Endothelial cell of umbilical vein (primary cell): Measurements from ENCODE around the gene CERS3. TPM values are rescaled to one million over a fixed set of nuclear protein-coding genes. Genes with fewer than 3 reads are reported as not detected.

Experiments used
- BruUV-seq: library from RNA; stranded (reverse); fragments of 400-500 nt; replicated peaks from 2 replicates; lab custom pipeline; 2021; lab: Mats Ljungman, UMichigan
- CTCF ChIA-PET: fragments of 300-600, 350-600 bp; sonication (Branson Sonifier 250); formaldehyde crosslinking; loops from one replicate; lab custom pipeline; 2021; ENCODE audit warnings: antibody characterized with exemption, inconsistent platforms; lab: Charles Lee
- POLR2A ChIA-PET: fragments of 300-600, 350-600 bp; sonication (Branson Sonifier 250); formaldehyde crosslinking; loops from one replicate; lab custom pipeline; 2021; ENCODE audit warnings: antibody characterized with exemption, inconsistent platforms; lab: Charles Lee
- DNase-seq: peaks from one replicate; pipeline ENCODE4 v3.0.0-alpha.2; 2011; ENCODE audit warnings: low read depth, low spot score
- FAIRE-seq: peaks from 2 replicates; lab custom pipeline; 2011; peaks lifted over from hg19 to GRCh38; lab: Jason Lieb, UNC
- H2AFZ ChIP-seq: 2 replicates; pipeline ENCODE4 v1.6.0; 2012; ENCODE audit warnings: low read depth, low read length, control low read depth, inconsistent platforms
- H3K27ac ChIP-seq: 2 replicates; pipeline ENCODE4 v1.5.1; 2011; ENCODE audit warnings: low read depth, mild to moderate bottlenecking, control low read depth, low read length, moderate library complexity; ENCODE audit not compliant: insufficient read depth
- H3K27me3 ChIP-seq, 2 experiments: 2 replicates each; pipeline versions ENCODE4 v1.6.0 to v1.6.1; 2011; ENCODE audit warnings: low read length in 2 of 2, mixed read lengths in 1 of 2; ENCODE audit not compliant: control insufficient read depth in 2 of 2, insufficient read depth in 2 of 2
- H3K36me3 ChIP-seq, 2 experiments: 2 replicates in 1 of 2; 3 replicates in 1 of 2; pipeline ENCODE4 v1.5.1; 2011; ENCODE audit warnings: low read length in 2 of 2, mild to moderate bottlenecking in 1 of 2, moderate library complexity in 1 of 2; ENCODE audit not compliant: control insufficient read depth in 2 of 2, insufficient read depth in 2 of 2; ENCODE audit errors: extremely low read depth in 1 of 2
- H3K4me1 ChIP-seq: 3 replicates; pipeline ENCODE4 v1.5.1; 2011; ENCODE audit warnings: mild to moderate bottlenecking, low read length; ENCODE audit not compliant: control insufficient read depth, insufficient read depth; ENCODE audit errors: extremely low read depth
- H3K4me2 ChIP-seq: 2 replicates; pipeline ENCODE4 v1.6.1; 2011; ENCODE audit warnings: low read length, control low read depth, mixed read lengths; ENCODE audit not compliant: insufficient read depth
- H3K4me3 ChIP-seq, 3 experiments: fragments of 200-600 bp in 1 of 3; sonication (generic), shearing (Covaris generic) in 1 of 3; replicated peaks in 1 of 3; 2 replicates each; pipeline ENCODE4 v1.5.1; 2011 to 2016; ENCODE audit warnings: control low read depth in 3 of 3, low read length in 3 of 3, mild to moderate bottlenecking in 2 of 3, inconsistent platforms in 1 of 3, low read depth in 1 of 3, moderate library complexity in 1 of 3; ENCODE audit not compliant: insufficient read depth in 1 of 3
- H3K79me2 ChIP-seq: 2 replicates; pipeline ENCODE4 v1.6.0; 2012; ENCODE audit warnings: low read length, inconsistent platforms; ENCODE audit not compliant: control insufficient read depth, insufficient read depth
- H3K9ac ChIP-seq: replicated peaks from 2 replicates; pipeline ENCODE3; 2011; ENCODE audit warnings: low read length, control low read depth; ENCODE audit not compliant: insufficient read depth; ENCODE audit errors: extremely low read depth
- H3K9me1 ChIP-seq: replicated peaks from 3 replicates; pipeline ENCODE4 v1.6.0; 2011; ENCODE audit warnings: mild to moderate bottlenecking, low read length; ENCODE audit not compliant: control insufficient read depth, insufficient read depth; ENCODE audit errors: extremely low read depth
- H3K9me3 ChIP-seq: replicated peaks from 2 replicates; pipeline ENCODE4 v1.5.1; 2012; ENCODE audit warnings: low read length, inconsistent platforms; ENCODE audit not compliant: control insufficient read depth, insufficient read depth
- H4K20me1 ChIP-seq: replicated peaks from 2 replicates; pipeline ENCODE3; 2011; ENCODE audit warnings: mild to moderate bottlenecking, low read length; ENCODE audit not compliant: control insufficient read depth, insufficient read depth; ENCODE audit errors: extremely low read depth
- EZH2 ChIP-seq: IDR thresholded peaks from 2 replicates; pipeline ENCODE4 v1.6.1; 2012; ENCODE audit warnings: borderline replicate concordance, low read depth, mild to moderate bottlenecking, moderate library complexity, low read length, inconsistent platforms; ENCODE audit not compliant: severe bottlenecking
- FOS ChIP-seq: IDR thresholded peaks from 2 replicates; pipeline ENCODE4 v1.6.1; 2011; ENCODE audit warnings: mild to moderate bottlenecking, low read length, moderate library complexity, borderline replicate concordance; ENCODE audit not compliant: insufficient read depth
- GATA2 ChIP-seq: IDR thresholded peaks from 2 replicates; pipeline ENCODE4 v1.7.0; 2011; ENCODE audit warnings: low read depth, mild to moderate bottlenecking, moderate library complexity, mixed read lengths, low read length; ENCODE audit not compliant: insufficient read length, insufficient read depth
- POLR2A ChIP-seq: IDR thresholded peaks from 2 replicates; pipeline ENCODE4 v1.6.1; 2012; ENCODE audit warnings: low read depth, mild to moderate bottlenecking, control low read depth, low read length
- POLR2AphosphoS5 ChIP-seq: IDR thresholded peaks from 2 replicates; pipeline ENCODE4 v1.6.1; 2012; ENCODE audit warnings: low read depth, mild to moderate bottlenecking, control low read depth, low read length, moderate library complexity; ENCODE audit not compliant: insufficient read depth
- dilution Hi-C: fragments of 300-500 bp; cut with MboI; formaldehyde crosslinking; loops from one replicate; pipeline ENCODE4 v1.15.0; 2019; ENCODE audit warnings: low sequenced_read_pairs; ENCODE audit not compliant: extremely low pct_ligation_motif_present
- intact Hi-C: fragments of 100-400 bp; cut with micrococcal nuclease; formaldehyde crosslinking; loops from one replicate; pipeline ENCODE4 v1.10.0; 2022
- polyA plus RNA-seq, 4 experiments: library from polyadenylated mRNA; depleted of rRNA in 3 of 4; stranded (reverse) in 3 of 4; unstranded in 1 of 4; fragments of >200 nt; gene quantifications; 2 replicates each; pipeline versions ENCODE4 v1.2.1 to v1.2.3, GENCODE V29; 2011 to 2012; ENCODE audit warnings: missing spikeins in 1 of 4
- total RNA-seq: library from RNA; stranded (reverse); gene quantifications from 2 replicates; pipeline ENCODE4 v1.2.3, GENCODE V29; 2021
- TF ChIP-seq, protein P1 (sequence below): IDR thresholded peaks from 2 replicates; pipeline ENCODE4 v1.6.1; 2011; ENCODE audit not compliant: insufficient read depth, insufficient read length
- TF ChIP-seq, protein P2 (sequence below), 2 donors: IDR thresholded peaks; 1 replicate in 1 of 2; 2 replicates in 1 of 2; pipeline ENCODE4 v1.5.1; 2011; ENCODE audit warnings: low read length in 2 of 2, mild to moderate bottlenecking in 2 of 2, moderate library complexity in 2 of 2, control low read depth in 1 of 2, inconsistent platforms in 1 of 2, low read depth in 1 of 2; ENCODE audit not compliant: insufficient read depth in 1 of 2; ENCODE audit errors: extremely low read depth in 1 of 2

CERS3 gene
- total and polyA plus RNA-seq, 2 donors (not counting 3 experiments of a cell fraction or from before 2014, with no cell fraction given) = not detected

DNA sequence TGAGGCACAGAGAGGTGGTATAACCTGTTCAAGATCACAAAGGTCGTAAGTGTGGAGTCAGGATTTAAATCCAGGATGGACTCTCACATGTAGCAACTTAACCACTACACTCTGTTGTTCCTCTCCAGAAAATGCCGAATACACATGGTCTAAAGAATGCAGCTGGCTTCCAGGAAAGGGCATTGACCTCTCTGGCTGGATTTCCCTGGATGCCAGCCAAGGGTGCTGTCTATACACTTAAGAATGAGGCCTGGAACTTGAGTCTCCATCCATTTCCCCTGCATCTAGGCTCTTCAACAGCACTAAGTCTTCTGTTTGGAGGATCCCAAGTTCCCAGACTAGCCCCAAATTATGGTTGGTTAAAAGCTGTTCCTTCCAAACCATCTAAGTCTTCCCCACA lies 60.5 kb downstream of the CERS3 start:
- no peaks in the 10 kb centered on the region for H3K9me1 ChIP-seq
- no peaks in the 10 kb centered on the region for H3K79me2 ChIP-seq
- no peak overlapping the region for H3K27ac ChIP-seq
- peaks cover 2% of the 10 kb centered on the region for H3K9me3 ChIP-seq
- no peaks in the 10 kb centered on the region for H3K36me3 ChIP-seq
- ChIA-PET POLR2A (no interaction called here), CTCF (no interaction called here)
- H3K27me3 ChIP-seq = no peaks in the 10 kb centered on the region
- no peak overlapping the region for H3K4me3 ChIP-seq
- no peaks in the 10 kb centered on the region for H4K20me1 ChIP-seq
- intact Hi-C loops (loop anchor here (10.0 kb wide), 1 partner anchor 83 kb away; no protein-coding TSS in a partner anchor), dilution Hi-C loops (no loop called here)
- no peak for FAIRE-seq
- no peak for DNase-seq
- no peak for TF ChIP-seq POLR2A
- TF ChIP-seq, protein P1, sequence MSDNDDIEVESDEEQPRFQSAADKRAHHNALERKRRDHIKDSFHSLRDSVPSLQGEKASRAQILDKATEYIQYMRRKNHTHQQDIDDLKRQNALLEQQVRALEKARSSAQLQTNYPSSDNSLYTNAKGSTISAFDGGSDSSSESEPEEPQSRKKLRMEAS = no peak
- TF ChIP-seq, protein P2, sequence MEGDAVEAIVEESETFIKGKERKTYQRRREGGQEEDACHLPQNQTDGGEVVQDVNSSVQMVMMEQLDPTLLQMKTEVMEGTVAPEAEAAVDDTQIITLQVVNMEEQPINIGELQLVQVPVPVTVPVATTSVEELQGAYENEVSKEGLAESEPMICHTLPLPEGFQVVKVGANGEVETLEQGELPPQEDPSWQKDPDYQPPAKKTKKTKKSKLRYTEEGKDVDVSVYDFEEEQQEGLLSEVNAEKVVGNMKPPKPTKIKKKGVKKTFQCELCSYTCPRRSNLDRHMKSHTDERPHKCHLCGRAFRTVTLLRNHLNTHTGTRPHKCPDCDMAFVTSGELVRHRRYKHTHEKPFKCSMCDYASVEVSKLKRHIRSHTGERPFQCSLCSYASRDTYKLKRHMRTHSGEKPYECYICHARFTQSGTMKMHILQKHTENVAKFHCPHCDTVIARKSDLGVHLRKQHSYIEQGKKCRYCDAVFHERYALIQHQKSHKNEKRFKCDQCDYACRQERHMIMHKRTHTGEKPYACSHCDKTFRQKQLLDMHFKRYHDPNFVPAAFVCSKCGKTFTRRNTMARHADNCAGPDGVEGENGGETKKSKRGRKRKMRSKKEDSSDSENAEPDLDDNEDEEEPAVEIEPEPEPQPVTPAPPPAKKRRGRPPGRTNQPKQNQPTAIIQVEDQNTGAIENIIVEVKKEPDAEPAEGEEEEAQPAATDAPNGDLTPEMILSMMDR (IDR thresholded peaks at IDR 0.05; ENCODE audit: extremely low read depth in 1 of 2, insufficient read depth in 1 of 2, low read depth in 1 of 2, low read length in 2 of 2) = no peak
- no peak for TF ChIP-seq GATA2
- no peak for TF ChIP-seq POLR2AphosphoS5
- TF ChIP-seq FOS = no peak
- TF ChIP-seq EZH2 = no peak
- no peak overlapping the region for H2AFZ ChIP-seq
- no TSS peak for BruUV-seq
- no peak overlapping the region for H3K9ac ChIP-seq
- no peaks in the 10 kb centered on the region for H3K4me1 ChIP-seq
- H3K4me2 ChIP-seq = no peak overlapping the region
